IPS-11a (cell line): ENCODE results near the gene OR51E2.

Experiments used
- H3K4me3 ChIP-seq: one replicate; pipeline ENCODE4 v1.5.1; 2013; ENCODE audit warnings: low read depth, low read length, control low read depth

Gene OR51E2

GRCh38 chr11:4664183-4664582 is 33.5 kb downstream of the OR51E2 start:
- H3K4me3 ChIP-seq = no peak overlapping the region

- H3K4me3 ChIP-seq = no peak overlapping the region
These were observed 34.8 kb downstream of the OR51E2 start for GRCh38 chr11:4662876-4663275.

- H3K4me3 ChIP-seq = no peak overlapping the region
These were observed 38.8 kb downstream of the OR51E2 start for GRCh38 chr11:4658629-4659445.

GRCh38 chr11:4654635-4655369 is 42.9 kb downstream of the OR51E2 start:
- H3K4me3 ChIP-seq = no peak overlapping the region

GRCh38 chr11:4647766-4648165 is 49.9 kb downstream of the OR51E2 start:
- H3K4me3 ChIP-seq = no peak overlapping the region

- H3K4me3 ChIP-seq = no peak overlapping the region
These were observed 51.7 kb downstream of the OR51E2 start for GRCh38 chr11:4645974-4646373.

GRCh38 chr11:4644233-4644632 is 53.4 kb downstream of the OR51E2 start:
- no peak overlapping the region for H3K4me3 ChIP-seq

- H3K4me3 ChIP-seq = no peak within 1 kb of the TSS
These were observed 54.0 kb downstream of the OR51E2 start, which contains the start of gene OR51E1 for GRCh38 chr11:4643682-4644081. Gene OR51E1 (plus strand): TSS chr11:4643982. CDS start chr11:4652527, 8,545 bp downstream.

- no peak overlapping the region for H3K4me3 ChIP-seq
These were observed 54.6 kb downstream of the OR51E2 start for GRCh38 chr11:4643076-4643475.

- H3K4me3 ChIP-seq = no peak overlapping the region
These were observed 55.6 kb downstream of the OR51E2 start for GRCh38 chr11:4642043-4642442.

GRCh38 chr11:4641501-4641900 is 56.2 kb downstream of the OR51E2 start:
- H3K4me3 ChIP-seq = no peak overlapping the region

- H3K4me3 ChIP-seq = no peak overlapping the region
These were observed 57.7 kb downstream of the OR51E2 start for GRCh38 chr11:4639931-4640330.

GRCh38 chr11:4637662-4638047 is 60.0 kb downstream of the OR51E2 start:
- no peak overlapping the region for H3K4me3 ChIP-seq

GRCh38 chr11:4636962-4637661 is 60.5 kb downstream of the OR51E2 start, which contains the start of gene OR51D1:
Gene OR51D1 (plus strand): TSS chr11:4637477. CDS start chr11:4639791, 2,314 bp downstream.
- no peak within 1 kb of the TSS for H3K4me3 ChIP-seq

GRCh38 chr11:4636136-4636535 is 61.5 kb downstream of the OR51E2 start:
- no peak overlapping the region for H3K4me3 ChIP-seq
